ENCODE results near the gene PSG3.

GRCh38 chr19:42764836-42765235 lies 24.6 kb upstream of the PSG3 start:
- TF ChIP-seq POLR2A (IDR thresholded peaks at IDR 0.05) (no peak), CTCF (IDR thresholded peaks at IDR 0.05) (no peak)

Data from heart left ventricle (tissue), 13 donors.